EL (cell line): ENCODE measurements around the gene OSMR.
A peak's percentile ranks its signal among the peaks of the same experiment; 100 is the strongest.

ENCODE experiments used
- DNase-seq: peaks from one replicate; pipeline ENCODE4 v3.0.0-alpha.2; 2016

The OSMR gene

GRCh38 chr5:38931731-38932130 lies 85.9 kb downstream of the OSMR start:
- DNase-seq: no peak

GRCh38 chr5:38932854-38933408 lies 87.1 kb downstream of the OSMR start:
- DNase-seq: no peak

- DNase-seq: no peak
Observed at GRCh38 chr5:38935437-38935836, 89.6 kb downstream of the OSMR start.

GRCh38 chr5:38936269-38936668 lies 90.5 kb downstream of the OSMR start:
- DNase-seq: no peak

- peak; percentile 10 for DNase-seq
Observed at GRCh38 chr5:38938424-38938823, 92.6 kb downstream of the OSMR start.

GRCh38 chr5:38938973-38939372 lies 93.2 kb downstream of the OSMR start:
- no peak for DNase-seq

- no peak for DNase-seq
Observed at GRCh38 chr5:38940230-38940858, 94.5 kb downstream of the OSMR start.

- no peak for DNase-seq
Observed at GRCh38 chr5:38941912-38942311, 96.1 kb downstream of the OSMR start.

- DNase-seq: no peak
Observed at GRCh38 chr5:38944282-38944681, 98.5 kb downstream of the OSMR start.

GRCh38 chr5:38948501-38948900 lies 102.7 kb downstream of the OSMR start:
- DNase-seq: no peak

GRCh38 chr5:38953426-38954012 lies 107.7 kb downstream of the OSMR start:
- DNase-seq: no peak

- DNase-seq: no peak
Observed at GRCh38 chr5:38961691-38962090, 115.9 kb downstream of the OSMR start.

- no peak for DNase-seq
Observed at GRCh38 chr5:38968665-38969064, 122.9 kb downstream of the OSMR start.

- DNase-seq: no peak
Observed at GRCh38 chr5:38978036-38978435, 132.2 kb downstream of the OSMR start.

- DNase-seq: no peak
Observed at GRCh38 chr5:38979535-38979934, 133.7 kb downstream of the OSMR start.
